ENCODE measurements around the gene ROR2.

Gene ROR2

GRCh38 chr9:91949392-91949945, 559 bp downstream of the ROR2 start:
- DNase-seq = no peak

- peak; percentile 85 for DNase-seq
Measured at GRCh38 chr9:91948597-91949391, 1.2 kb downstream of the ROR2 start.

- DNase-seq = no peak
Measured at GRCh38 chr9:91948101-91948596, 1.9 kb downstream of the ROR2 start.

GRCh38 chr9:91946653-91947488, 3.2 kb downstream of the ROR2 start:
- DNase-seq = no peak

- no peak for DNase-seq
Measured at GRCh38 chr9:91946196-91946595, 3.8 kb downstream of the ROR2 start.

- peak; percentile 41 for DNase-seq
Measured at GRCh38 chr9:91945277-91946085, 4.5 kb downstream of the ROR2 start.

GRCh38 chr9:91944711-91945110, 5.3 kb downstream of the ROR2 start:
- DNase-seq = no peak

GRCh38 chr9:91943478-91944470, 6.3 kb downstream of the ROR2 start:
- no peak for DNase-seq

- DNase-seq = no peak
Measured at GRCh38 chr9:91942201-91942600, 7.8 kb downstream of the ROR2 start.

GRCh38 chr9:91939978-91940377, 10.1 kb downstream of the ROR2 start:
- DNase-seq = no peak

GRCh38 chr9:91937727-91938126, 12.3 kb downstream of the ROR2 start:
- no peak for DNase-seq

- DNase-seq = no peak
Measured at GRCh38 chr9:91937056-91937455, 13.0 kb downstream of the ROR2 start.

- DNase-seq = no peak
Measured at GRCh38 chr9:91935805-91936514, 14.1 kb downstream of the ROR2 start.

- DNase-seq = no peak
Measured at GRCh38 chr9:91935066-91935749, 14.8 kb downstream of the ROR2 start.

- no peak for DNase-seq
Measured at GRCh38 chr9:91934654-91935053, 15.4 kb downstream of the ROR2 start.

- DNase-seq = no peak
Measured at GRCh38 chr9:91933556-91934352, 16.3 kb downstream of the ROR2 start.

- DNase-seq = no peak
Measured at GRCh38 chr9:91930475-91930874, 19.6 kb downstream of the ROR2 start.

- no peak for DNase-seq
Measured at GRCh38 chr9:91929331-91929730, 20.7 kb downstream of the ROR2 start.

Measured in right kidney (tissue), 1 donor.